Endothelial cell of umbilical vein (primary cell): ENCODE data around the gene TACC3. TPM values are rescaled to one million over a fixed set of nuclear protein-coding genes. Genes with fewer than 3 reads are reported as not detected.

Experiments used
- BruUV-seq: library from RNA; stranded (reverse); fragments of 400-500 nt; replicated peaks from 2 replicates; lab custom pipeline; 2021; lab: Mats Ljungman, UMichigan
- CTCF ChIA-PET: fragments of 300-600, 350-600 bp; sonication (Branson Sonifier 250); formaldehyde crosslinking; loops from one replicate; lab custom pipeline; 2021; ENCODE audit warnings: antibody characterized with exemption, inconsistent platforms; lab: Charles Lee
- POLR2A ChIA-PET: fragments of 300-600, 350-600 bp; sonication (Branson Sonifier 250); formaldehyde crosslinking; loops from one replicate; lab custom pipeline; 2021; ENCODE audit warnings: antibody characterized with exemption, inconsistent platforms; lab: Charles Lee
- DNase-seq: peaks from one replicate; pipeline ENCODE4 v3.0.0-alpha.2; 2011; ENCODE audit warnings: low read depth, low spot score
- FAIRE-seq: peaks from 2 replicates; lab custom pipeline; 2011; peaks lifted over from hg19 to GRCh38; lab: Jason Lieb, UNC
- H2AFZ ChIP-seq: 2 replicates; pipeline ENCODE4 v1.6.0; 2012; ENCODE audit warnings: low read depth, low read length, control low read depth, inconsistent platforms
- H3K27ac ChIP-seq: 2 replicates; pipeline ENCODE4 v1.5.1; 2011; ENCODE audit warnings: low read depth, mild to moderate bottlenecking, control low read depth, low read length, moderate library complexity; ENCODE audit not compliant: insufficient read depth
- H3K27me3 ChIP-seq, 2 experiments: 2 replicates each; pipeline versions ENCODE4 v1.6.0 to v1.6.1; 2011; ENCODE audit warnings: low read length in 2 of 2, mixed read lengths in 1 of 2; ENCODE audit not compliant: control insufficient read depth in 2 of 2, insufficient read depth in 2 of 2
- H3K36me3 ChIP-seq, 2 experiments: 2 replicates in 1 of 2; 3 replicates in 1 of 2; pipeline ENCODE4 v1.5.1; 2011; ENCODE audit warnings: low read length in 2 of 2, mild to moderate bottlenecking in 1 of 2, moderate library complexity in 1 of 2; ENCODE audit not compliant: control insufficient read depth in 2 of 2, insufficient read depth in 2 of 2; ENCODE audit errors: extremely low read depth in 1 of 2
- H3K4me1 ChIP-seq: 3 replicates; pipeline ENCODE4 v1.5.1; 2011; ENCODE audit warnings: mild to moderate bottlenecking, low read length; ENCODE audit not compliant: control insufficient read depth, insufficient read depth; ENCODE audit errors: extremely low read depth
- H3K4me2 ChIP-seq: 2 replicates; pipeline ENCODE4 v1.6.1; 2011; ENCODE audit warnings: low read length, control low read depth, mixed read lengths; ENCODE audit not compliant: insufficient read depth
- H3K4me3 ChIP-seq, 3 experiments: fragments of 200-600 bp in 1 of 3; sonication (generic), shearing (Covaris generic) in 1 of 3; replicated peaks in 1 of 3; 2 replicates each; pipeline ENCODE4 v1.5.1; 2011 to 2016; ENCODE audit warnings: control low read depth in 3 of 3, low read length in 3 of 3, mild to moderate bottlenecking in 2 of 3, inconsistent platforms in 1 of 3, low read depth in 1 of 3, moderate library complexity in 1 of 3; ENCODE audit not compliant: insufficient read depth in 1 of 3
- H3K79me2 ChIP-seq: 2 replicates; pipeline ENCODE4 v1.6.0; 2012; ENCODE audit warnings: low read length, inconsistent platforms; ENCODE audit not compliant: control insufficient read depth, insufficient read depth
- H3K9ac ChIP-seq: replicated peaks from 2 replicates; pipeline ENCODE3; 2011; ENCODE audit warnings: low read length, control low read depth; ENCODE audit not compliant: insufficient read depth; ENCODE audit errors: extremely low read depth
- H3K9me1 ChIP-seq: replicated peaks from 3 replicates; pipeline ENCODE4 v1.6.0; 2011; ENCODE audit warnings: mild to moderate bottlenecking, low read length; ENCODE audit not compliant: control insufficient read depth, insufficient read depth; ENCODE audit errors: extremely low read depth
- H3K9me3 ChIP-seq: replicated peaks from 2 replicates; pipeline ENCODE4 v1.5.1; 2012; ENCODE audit warnings: low read length, inconsistent platforms; ENCODE audit not compliant: control insufficient read depth, insufficient read depth
- H4K20me1 ChIP-seq: replicated peaks from 2 replicates; pipeline ENCODE3; 2011; ENCODE audit warnings: mild to moderate bottlenecking, low read length; ENCODE audit not compliant: control insufficient read depth, insufficient read depth; ENCODE audit errors: extremely low read depth
- CTCF ChIP-seq, 2 donors: IDR thresholded peaks; 1 replicate in 1 of 2; 2 replicates in 1 of 2; pipeline ENCODE4 v1.5.1; 2011; ENCODE audit warnings: low read length in 2 of 2, mild to moderate bottlenecking in 2 of 2, moderate library complexity in 2 of 2, control low read depth in 1 of 2, inconsistent platforms in 1 of 2, low read depth in 1 of 2; ENCODE audit not compliant: insufficient read depth in 1 of 2; ENCODE audit errors: extremely low read depth in 1 of 2
- GATA2 ChIP-seq: IDR thresholded peaks from 2 replicates; pipeline ENCODE4 v1.7.0; 2011; ENCODE audit warnings: low read depth, mild to moderate bottlenecking, moderate library complexity, mixed read lengths, low read length; ENCODE audit not compliant: insufficient read length, insufficient read depth
- JUN ChIP-seq: IDR thresholded peaks from 2 replicates; pipeline ENCODE4 v1.6.1; 2011; ENCODE audit warnings: borderline replicate concordance, low read depth; ENCODE audit not compliant: insufficient read length, insufficient read depth
- MAX ChIP-seq: IDR thresholded peaks from 2 replicates; pipeline ENCODE4 v1.6.1; 2011; ENCODE audit not compliant: insufficient read depth, insufficient read length
- dilution Hi-C: fragments of 300-500 bp; cut with MboI; formaldehyde crosslinking; loops from one replicate; pipeline ENCODE4 v1.15.0; 2019; ENCODE audit warnings: low sequenced_read_pairs; ENCODE audit not compliant: extremely low pct_ligation_motif_present
- intact Hi-C: fragments of 100-400 bp; cut with micrococcal nuclease; formaldehyde crosslinking; loops from one replicate; pipeline ENCODE4 v1.10.0; 2022
- polyA plus RNA-seq, 4 experiments: library from polyadenylated mRNA; depleted of rRNA in 3 of 4; stranded (reverse) in 3 of 4; unstranded in 1 of 4; fragments of >200 nt; gene quantifications; 2 replicates each; pipeline versions ENCODE4 v1.2.1 to v1.2.3, GENCODE V29; 2011 to 2012; ENCODE audit warnings: missing spikeins in 1 of 4
- total RNA-seq: library from RNA; stranded (reverse); gene quantifications from 2 replicates; pipeline ENCODE4 v1.2.3, GENCODE V29; 2021

TACC3 gene
- total and polyA plus RNA-seq, 2 donors (not counting 3 experiments of a cell fraction or from before 2014, with no cell fraction given) = 54.5 to 135 TPM

- Histone ChIP-seq H3K4me2 (no peak overlapping the region), H3K36me3 (no peaks in the 10 kb centered on the region), H3K4me1 (peaks cover 5% of the 10 kb centered on the region), H2AFZ (no peak overlapping the region), H3K27ac (no peak overlapping the region), H3K9me1 (no peaks in the 10 kb centered on the region), H3K9ac (no peak overlapping the region), H3K79me2 (no peaks in the 10 kb centered on the region), H3K9me3 (no peaks in the 10 kb centered on the region), H3K27me3 (no peaks in the 10 kb centered on the region), H3K4me3 (peak overlapping the region in 1 of 3 experiments; percentile 25), H4K20me1 (no peaks in the 10 kb centered on the region)
- intact Hi-C loops (no loop called here), dilution Hi-C loops (no loop called here)
- DNase-seq (no peak), FAIRE-seq (no peak)
- no TSS peak for BruUV-seq
- TF ChIP-seq JUN = no peak
- TF ChIP-seq MAX = no peak
- no peak for TF ChIP-seq CTCF (IDR thresholded peaks at IDR 0.05; ENCODE audit: extremely low read depth in 1 of 2, insufficient read depth in 1 of 2, low read depth in 1 of 2, low read length in 2 of 2)
- TF ChIP-seq GATA2 = no peak
- ChIA-PET CTCF (interaction anchor here (0.6 to 1.8 kb wide), 3 partner anchors 11 to 19 kb away, joined by 3 to 4 read pairs (median 3); no protein-coding TSS in a partner anchor), POLR2A (no interaction called here)
Measured at GRCh38 chr4:1766106-1767060, 45.1 kb downstream of the TACC3 start.
